ACC112 (cell line): ENCODE data around the gene ASB11.

Experiments used
- H2AFZ ChIP-seq: fragments of 200-600 bp; sonication (generic); one replicate; pipeline ENCODE4 v1.6.0; 2017; ENCODE audit warnings: antibody characterized with exemption, low read length; ENCODE audit not compliant: unreplicated experiment
- H3K27ac ChIP-seq: fragments of 200-600 bp; sonication (generic); 2 replicates; pipeline ENCODE4 v1.5.1; 2014; ENCODE audit warnings: low read depth, mild to moderate bottlenecking, antibody characterized with exemption, low read length, moderate library complexity
- H3K27me3 ChIP-seq: fragments of 200-600 bp; sonication (generic); 2 replicates; pipeline ENCODE4 v1.6.1; 2014; ENCODE audit warnings: mild to moderate bottlenecking, antibody characterized with exemption, low read length, moderate library complexity, mixed read lengths; ENCODE audit not compliant: insufficient read depth
- H3K36me3 ChIP-seq: fragments of 200-600 bp; sonication (generic); 2 replicates; pipeline ENCODE4 v1.6.1; 2016; ENCODE audit warnings: mild to moderate bottlenecking, antibody characterized with exemption, low read length, moderate library complexity, mixed read lengths; ENCODE audit not compliant: insufficient read depth
- H3K4me1 ChIP-seq: fragments of 200-600 bp; sonication (generic); one replicate; pipeline ENCODE4 v1.6.1; 2016; ENCODE audit warnings: low read length, mixed read lengths; ENCODE audit not compliant: insufficient read depth, unreplicated experiment, control insufficient read depth
- H3K4me3 ChIP-seq: fragments of 200-600 bp; sonication (generic); 2 replicates; pipeline ENCODE4 v1.5.1; 2014; ENCODE audit warnings: mild to moderate bottlenecking, low read depth, low read length
- H3K79me2 ChIP-seq: fragments of 200-600 bp; sonication (generic); one replicate; pipeline ENCODE4 v1.6.0; 2016; ENCODE audit warnings: low read length; ENCODE audit not compliant: control insufficient read depth, unreplicated experiment, insufficient read depth

The ASB11 gene, protein sequence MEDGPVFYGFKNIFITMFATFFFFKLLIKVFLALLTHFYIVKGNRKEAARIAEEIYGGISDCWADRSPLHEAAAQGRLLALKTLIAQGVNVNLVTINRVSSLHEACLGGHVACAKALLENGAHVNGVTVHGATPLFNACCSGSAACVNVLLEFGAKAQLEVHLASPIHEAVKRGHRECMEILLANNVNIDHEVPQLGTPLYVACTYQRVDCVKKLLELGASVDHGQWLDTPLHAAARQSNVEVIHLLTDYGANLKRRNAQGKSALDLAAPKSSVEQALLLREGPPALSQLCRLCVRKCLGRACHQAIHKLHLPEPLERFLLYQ

DNA sequence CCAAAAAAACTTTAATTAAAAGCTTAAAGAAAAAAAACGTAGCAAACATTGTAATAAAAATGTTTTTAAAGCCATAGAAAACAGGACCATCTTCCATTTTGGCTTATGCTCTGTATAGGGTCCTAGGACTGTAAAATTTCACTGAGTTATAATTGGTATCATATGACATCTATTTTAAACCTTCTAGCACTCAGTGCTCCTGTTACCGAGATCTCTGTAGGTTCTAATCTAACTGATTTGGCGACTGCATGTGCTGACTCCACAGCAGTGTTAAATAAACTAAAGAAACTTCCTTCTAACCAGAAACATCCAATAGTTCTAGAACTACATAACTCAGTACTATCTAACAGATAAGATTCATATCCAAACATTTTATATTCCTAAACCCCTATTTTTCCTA is at the start of gene ASB11:
TSS of gene ASB11 (minus strand) at position 132 of the 400 bp plus-strand sequence. CDS start at position 97, 35 bp downstream.
- no peaks in the 10 kb centered on the region for H3K4me1 ChIP-seq
- no peaks in the 10 kb centered on the region for H3K27me3 ChIP-seq
- H3K79me2 ChIP-seq: no peaks in the 10 kb centered on the region
- no peak within 1 kb of the TSS for H3K4me3 ChIP-seq
- H2AFZ ChIP-seq: peak within 1 kb of the TSS; percentile 14
- H3K27ac ChIP-seq: no peak within 1 kb of the TSS
- no peaks in the 10 kb centered on the region for H3K36me3 ChIP-seq

DNA sequence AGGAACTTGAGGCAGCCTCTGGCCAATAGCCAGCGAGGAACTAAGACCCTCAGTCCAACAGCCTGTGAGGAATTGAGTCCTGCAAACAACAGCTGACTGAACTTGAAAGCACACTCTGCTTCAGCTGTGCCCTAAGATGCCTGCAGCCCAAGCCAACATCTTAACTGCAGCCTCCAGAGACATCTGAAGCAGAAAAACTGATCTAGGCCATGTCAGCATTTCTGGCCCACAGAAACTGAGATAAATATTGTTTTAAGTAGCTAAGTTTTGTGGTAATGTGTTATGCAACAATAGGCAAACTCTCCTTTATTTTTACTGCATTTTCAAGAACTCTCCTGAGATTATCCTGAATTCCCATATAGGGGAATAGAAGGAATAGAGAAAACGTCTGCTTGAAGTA is 44.3 kb upstream of the ASB11 start:
- no peak overlapping the region for H3K27ac ChIP-seq
- no peaks in the 10 kb centered on the region for H3K36me3 ChIP-seq
- peaks cover 7% of the 10 kb centered on the region; the same call in 1 of the 2 replicates for H3K27me3 ChIP-seq
- no peaks in the 10 kb centered on the region for H3K79me2 ChIP-seq
- no peak overlapping the region for H3K4me3 ChIP-seq
- no peak overlapping the region for H2AFZ ChIP-seq
- no peaks in the 10 kb centered on the region for H3K4me1 ChIP-seq

DNA sequence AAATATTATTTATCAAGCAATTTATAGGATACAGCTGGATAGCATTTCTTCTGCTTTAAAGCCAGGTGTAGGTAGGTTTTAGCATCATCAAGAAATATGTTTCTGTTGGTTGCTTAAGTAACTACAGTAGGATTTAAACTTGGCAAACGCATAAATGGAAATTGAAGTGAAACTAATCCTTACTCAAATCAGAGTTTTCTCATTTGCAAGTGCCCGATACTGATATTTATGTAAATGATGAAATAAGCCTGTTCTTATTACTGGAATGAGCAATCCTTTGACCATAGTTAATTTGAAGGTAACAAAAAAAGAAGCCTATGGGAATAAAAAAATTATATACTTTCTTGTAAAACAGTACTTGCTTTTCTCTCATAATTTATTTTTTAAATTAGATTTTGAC is 43.1 kb upstream of the ASB11 start:
- Histone ChIP-seq H3K36me3 (no peaks in the 10 kb centered on the region), H3K4me1 (no peaks in the 10 kb centered on the region), H3K27me3 (peaks cover 7% of the 10 kb centered on the region; the same call in 1 of the 2 replicates), H3K79me2 (no peaks in the 10 kb centered on the region), H2AFZ (no peak overlapping the region), H3K4me3 (no peak overlapping the region), H3K27ac (no peak overlapping the region)

DNA sequence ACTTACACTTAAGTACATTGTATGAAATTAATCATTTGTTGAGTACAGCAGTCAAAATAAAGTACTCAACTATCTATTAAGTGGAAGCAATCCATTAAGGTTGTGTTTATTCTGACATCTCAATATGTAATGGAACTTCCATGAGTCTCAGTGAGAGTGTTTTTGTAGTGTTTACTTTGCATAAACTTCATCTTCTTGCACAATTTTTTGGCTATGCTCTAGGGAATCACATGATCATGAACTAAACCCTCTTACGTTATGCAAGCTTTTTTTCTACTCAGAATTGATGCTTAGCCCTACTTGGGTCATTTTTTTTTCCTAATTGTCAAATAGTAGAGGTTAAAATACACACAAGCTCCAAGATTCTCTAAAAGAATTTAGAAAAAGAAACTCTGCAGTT is 41.0 kb upstream of the ASB11 start:
- H3K27ac ChIP-seq: no peak overlapping the region
- H3K79me2 ChIP-seq: no peaks in the 10 kb centered on the region
- H2AFZ ChIP-seq: no peak overlapping the region
- H3K4me3 ChIP-seq: no peak overlapping the region
- no peaks in the 10 kb centered on the region for H3K36me3 ChIP-seq
- no peaks in the 10 kb centered on the region for H3K4me1 ChIP-seq
- peaks cover 7% of the 10 kb centered on the region; the same call in 1 of the 2 replicates for H3K27me3 ChIP-seq

DNA sequence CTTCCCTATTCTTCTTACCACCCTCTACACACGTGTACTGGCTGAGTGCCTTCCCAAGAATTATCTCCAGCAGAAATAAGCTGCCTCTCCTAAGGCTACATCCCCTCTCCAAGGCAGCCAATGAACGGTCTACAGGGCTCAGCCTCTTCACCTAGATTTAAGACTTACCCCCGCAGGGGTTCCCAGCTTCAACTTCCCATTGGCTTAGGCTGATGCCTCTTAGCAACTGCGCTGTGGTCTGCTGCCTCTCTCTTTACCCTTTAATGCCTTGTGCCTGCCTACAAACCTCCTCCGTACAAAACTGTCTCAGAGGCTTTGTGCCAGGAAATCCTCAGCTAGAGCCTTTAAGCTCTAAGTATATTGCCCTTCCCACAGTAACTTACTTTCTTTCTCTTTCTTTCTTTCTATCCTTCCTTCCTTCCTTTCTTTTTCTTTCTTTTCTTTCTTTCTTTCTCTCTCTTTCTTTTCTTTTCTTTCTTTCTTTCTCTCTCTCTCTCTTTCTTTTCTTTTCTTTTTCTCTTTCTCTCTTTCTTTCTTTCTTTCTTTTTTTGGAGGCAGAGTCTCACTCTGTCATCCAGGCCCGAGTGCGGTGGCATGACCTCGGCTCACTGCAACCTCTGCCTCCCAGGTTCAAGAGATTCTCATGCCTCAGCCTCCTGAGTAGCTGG is 35.0 kb upstream of the ASB11 start:
- H3K79me2 ChIP-seq: no peaks in the 10 kb centered on the region
- no peak overlapping the region for H2AFZ ChIP-seq
- no peak overlapping the region for H3K27ac ChIP-seq
- no peaks in the 10 kb centered on the region for H3K4me1 ChIP-seq
- no peak overlapping the region for H3K4me3 ChIP-seq
- H3K27me3 ChIP-seq: 0 out of 2 replicates have a peak, but pooled peaks cover 3% of the 10 kb centered on the region
- H3K36me3 ChIP-seq: no peaks in the 10 kb centered on the region

DNA sequence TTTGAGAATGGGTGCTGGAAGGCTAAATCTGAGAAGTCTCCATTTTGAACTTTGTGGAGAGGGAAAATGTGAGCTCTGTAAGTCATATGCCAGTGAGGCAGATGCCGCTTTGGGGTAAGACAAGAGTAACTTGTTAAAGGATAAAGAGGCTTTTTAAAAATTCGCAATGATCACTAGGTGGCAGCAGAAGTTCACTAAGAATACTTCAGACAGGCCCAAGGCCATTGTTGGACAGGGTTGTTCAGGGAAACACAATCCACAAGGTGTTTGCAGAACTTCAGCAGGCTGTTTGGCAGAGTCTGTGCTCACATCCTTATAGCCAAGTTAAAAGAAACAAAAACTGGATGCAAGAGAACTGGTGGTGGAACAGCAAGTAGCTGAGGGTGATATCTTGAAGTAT is 33.6 kb upstream of the ASB11 start:
- Histone ChIP-seq H3K36me3 (no peaks in the 10 kb centered on the region), H3K4me1 (no peaks in the 10 kb centered on the region), H2AFZ (no peak overlapping the region), H3K4me3 (no peak overlapping the region), H3K79me2 (no peaks in the 10 kb centered on the region), H3K27me3 (0 out of 2 replicates have a peak, but pooled peaks cover 3% of the 10 kb centered on the region), H3K27ac (no peak overlapping the region)

DNA sequence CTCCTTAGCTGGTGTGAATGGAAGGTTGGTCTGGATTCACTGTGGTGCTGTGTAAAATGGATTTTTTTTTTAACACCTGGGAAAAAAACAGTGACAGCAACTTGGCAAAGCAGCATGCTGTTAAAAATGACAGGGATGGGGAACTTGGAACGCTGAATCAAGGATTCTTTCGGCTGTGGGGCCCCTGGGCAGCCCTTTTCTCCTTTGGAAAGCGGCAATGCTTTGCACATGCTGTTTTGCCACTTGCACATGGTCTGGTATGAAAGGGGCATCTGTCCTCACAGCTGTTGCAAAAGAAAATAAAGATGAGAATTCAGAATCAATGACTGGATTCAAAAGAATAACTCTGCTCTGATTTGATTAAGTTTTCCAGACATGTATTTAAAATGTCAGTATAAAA is 30.5 kb upstream of the ASB11 start:
- no peaks in the 10 kb centered on the region for H3K36me3 ChIP-seq
- H3K4me1 ChIP-seq: peaks cover 7% of the 10 kb centered on the region
- no peak overlapping the region for H3K4me3 ChIP-seq
- H3K27me3 ChIP-seq: 0 out of 2 replicates have a peak, but pooled peaks cover 3% of the 10 kb centered on the region
- no peaks in the 10 kb centered on the region for H3K79me2 ChIP-seq
- H3K27ac ChIP-seq: no peak overlapping the region
- H2AFZ ChIP-seq: no peak overlapping the region

GRCh38 chrX:15344106-15344505 is 28.7 kb upstream of the ASB11 start:
- Histone ChIP-seq H2AFZ (no peak overlapping the region), H3K79me2 (no peaks in the 10 kb centered on the region), H3K4me3 (no peak overlapping the region), H3K27ac (no peak overlapping the region), H3K36me3 (no peaks in the 10 kb centered on the region), H3K4me1 (peaks cover 7% of the 10 kb centered on the region), H3K27me3 (0 out of 2 replicates have a peak, but pooled peaks cover 9% of the 10 kb centered on the region)

DNA sequence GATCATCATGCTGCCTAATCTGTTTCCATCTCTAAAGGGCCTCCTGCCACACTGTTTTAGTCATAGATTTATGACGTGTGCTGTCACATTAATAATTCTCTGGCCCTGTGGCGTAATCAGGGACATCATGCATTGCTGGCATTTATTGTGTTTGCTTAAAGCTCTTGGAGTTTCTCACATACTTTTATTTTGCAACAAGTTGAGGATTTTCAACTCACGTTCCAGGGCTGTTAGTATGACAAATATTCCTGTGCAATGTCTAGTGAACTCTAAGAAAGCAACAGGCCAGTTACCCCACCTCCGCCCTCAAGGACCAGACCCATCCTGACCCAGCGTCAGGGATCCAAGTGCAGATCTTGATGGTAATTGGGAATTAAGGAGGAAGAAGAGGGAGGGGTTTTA is 27.6 kb upstream of the ASB11 start:
- Histone ChIP-seq H2AFZ (no peak overlapping the region), H3K79me2 (no peaks in the 10 kb centered on the region), H3K4me3 (no peak overlapping the region), H3K27me3 (peaks cover 19% of the 10 kb centered on the region; the same call in 1 of the 2 replicates), H3K27ac (peak overlapping the region; percentile 47), H3K4me1 (peaks cover 7% of the 10 kb centered on the region), H3K36me3 (no peaks in the 10 kb centered on the region)

DNA sequence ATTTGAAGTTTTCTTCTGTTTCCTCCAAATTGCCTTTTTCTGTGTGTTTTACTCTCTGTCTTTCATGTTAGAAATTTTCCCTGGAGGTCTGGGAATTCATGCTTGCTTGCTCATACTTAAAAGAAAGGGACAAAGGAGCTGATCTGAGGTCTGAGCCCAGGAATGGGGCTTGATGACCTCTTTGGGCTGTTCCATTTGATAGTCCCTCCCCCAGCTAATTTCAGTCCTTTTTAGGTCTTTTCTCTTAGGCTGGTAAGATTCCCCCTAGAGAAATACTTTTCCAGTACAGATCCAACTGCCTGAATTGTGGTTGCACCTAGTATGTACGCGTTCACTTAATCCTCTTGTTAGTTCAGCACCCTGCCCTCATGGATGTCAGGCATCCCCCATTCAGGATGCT is 25.4 kb upstream of the ASB11 start:
- H3K27ac ChIP-seq: no peak overlapping the region
- H3K4me1 ChIP-seq: peaks cover 13% of the 10 kb centered on the region
- H3K36me3 ChIP-seq: no peaks in the 10 kb centered on the region
- no peak overlapping the region for H3K4me3 ChIP-seq
- H3K27me3 ChIP-seq: peaks cover 24% of the 10 kb centered on the region; the same call in 1 of the 2 replicates
- no peak overlapping the region for H2AFZ ChIP-seq
- no peaks in the 10 kb centered on the region for H3K79me2 ChIP-seq

- H2AFZ ChIP-seq: peak overlapping the region; percentile 98
- peak overlapping the region; percentile 97 for H3K27ac ChIP-seq
- peaks cover 24% of the 10 kb centered on the region; the same call in 1 of the 2 replicates for H3K27me3 ChIP-seq
- peaks cover 11% of the 10 kb centered on the region; the same call in 1 of the 2 replicates for H3K36me3 ChIP-seq
- H3K4me1 ChIP-seq: peaks cover 12% of the 10 kb centered on the region
- H3K79me2 ChIP-seq: peaks cover 33% of the 10 kb centered on the region
- H3K4me3 ChIP-seq: peak overlapping the region; percentile 100
Observed at GRCh38 chrX:15336023-15336413, 20.6 kb upstream of the ASB11 start.
